Psoas muscle (tissue), 8 donors: ENCODE data around the gene HTT. TPM values are rescaled to one million over a fixed set of nuclear protein-coding genes. Genes with fewer than 3 reads are reported as not detected.
"Not testable (repeated sequence)": the region's sequence is repeated elsewhere in the genome, so short reads cannot be mapped to it uniquely, and the experiment has no call there.

Experiments
- ATAC-seq, 4 donors: fragments of 200-7000 bp; cut with Tn5 transposase; one replicate each; pipeline ENCODE4 v1.9.1; 2020; ENCODE audit warnings: moderate library complexity in 3 of 4, mild to moderate bottlenecking in 2 of 4
- DNase-seq, 2 donors: peaks; one replicate each; pipeline ENCODE4 v3.0.0-alpha.2; 2020
- H3K27ac ChIP-seq: fragments of 200-600 bp; one replicate; pipeline ENCODE4 v1.8.0; 2022
- H3K27me3 ChIP-seq, 3 donors: fragments of 200-600 bp in 1 of 3; one replicate each; pipeline versions ENCODE4 v1.6.1 to v1.8.0; 2013 to 2022; ENCODE audit warnings: low read length in 2 of 3, mild to moderate bottlenecking in 2 of 3, moderate library complexity in 1 of 3; ENCODE audit not compliant: insufficient read depth in 3 of 3
- H3K36me3 ChIP-seq, 2 donors: fragments of 200-600 bp in 1 of 2; one replicate each; pipeline versions ENCODE4 v1.6.1 to v1.8.0; 2013 to 2022; ENCODE audit warnings: low read depth in 1 of 2, mild to moderate bottlenecking in 1 of 2, moderate library complexity in 1 of 2; ENCODE audit not compliant: insufficient read depth in 1 of 2
- H3K4me1 ChIP-seq: fragments of 200-600 bp; one replicate; pipeline ENCODE4 v1.8.0; 2022
- H3K4me3 ChIP-seq: fragments of 200-600 bp; one replicate; pipeline ENCODE4 v1.8.0; 2022; ENCODE audit warnings: mild to moderate bottlenecking
- H3K9me3 ChIP-seq: fragments of 200-600 bp; one replicate; pipeline ENCODE4 v1.8.0; 2022
- CTCF ChIP-seq: fragments of 200-600 bp; IDR thresholded peaks from one replicate; pipeline ENCODE4 v1.8.0; 2022; ENCODE audit warnings: antibody characterized with exemption
- WGBS, 3 donors: extraction: QIAGEN DNeasy Blood & Tissue Kit; methylation state at CpG; one replicate each; pipeline versions ENCODE4 v1.1.6 to v1.1.7; 2013; 5-methylcytosine and 5-hydroxymethylcytosine counted together
- intact Hi-C, 2 donors: fragments of 100-400 bp; cut with DNase I; formaldehyde crosslinking; loops; one replicate each; pipeline versions ENCODE4 v1.11.0 to v1.14.2; 2022
- polyA plus RNA-seq, 3 donors: library from polyadenylated mRNA; stranded (reverse); fragments of 200-250 nt; gene quantifications; one replicate each; pipeline ENCODE4 v1.2.3, GENCODE V29; 2013
- total RNA-seq, 4 donors: library from RNA; stranded (reverse); fragmentation: NEBNext Ultra II Directional in 2 of 4; extraction: Animal tissue kit (Norgen Biotek cat#: 25700) in 2 of 4; gene quantifications; one replicate each; pipeline versions ENCODE4 v1.2.1 to v1.2.4, GENCODE V29; 2021 to 2023
- donor health status: healthy with polysubstance abuse.
- donor health status: DM: no; HTN: no; CAD: no; lungs with moderate emphysema.
- donor health status: Bipolar disorder and iron deficiency.
- donor health status: healthy.
- donor health status: DM: yes; HTN: yes; CAD: no.
- donor health status: DM: no; HTN: no; CAD: no.
- donor health status: DM: no; HTN: no; CAD: no.
- donor health status: DM: yes; HTN: yes; CAD: no.

Gene HTT
- total and polyA plus RNA-seq, 7 donors, result 6.7 to 39.9 (median 29.6) TPM

- Histone ChIP-seq H3K9me3 (no peaks in the 10 kb centered on the region), H3K4me3 (no peak overlapping the region), H3K27me3 (no peaks in the 10 kb centered on the region), H3K27ac (no peak overlapping the region), H3K36me3 (peaks cover 0 to 29% of the 10 kb centered on the region in 2 donors), H3K4me1 (peaks cover 4% of the 10 kb centered on the region)
- no peak for ATAC-seq
- no peak for TF ChIP-seq CTCF
- no peak for DNase-seq
- intact Hi-C loops, result no loop called here
- WGBS, 3 donors, result 93 to 95% (median 94%) methylated on average over 10 of the region's 10 CpGs
Observed at GRCh38 chr4:3085948-3086670, 11.6 kb downstream of the HTT start.

DNA sequence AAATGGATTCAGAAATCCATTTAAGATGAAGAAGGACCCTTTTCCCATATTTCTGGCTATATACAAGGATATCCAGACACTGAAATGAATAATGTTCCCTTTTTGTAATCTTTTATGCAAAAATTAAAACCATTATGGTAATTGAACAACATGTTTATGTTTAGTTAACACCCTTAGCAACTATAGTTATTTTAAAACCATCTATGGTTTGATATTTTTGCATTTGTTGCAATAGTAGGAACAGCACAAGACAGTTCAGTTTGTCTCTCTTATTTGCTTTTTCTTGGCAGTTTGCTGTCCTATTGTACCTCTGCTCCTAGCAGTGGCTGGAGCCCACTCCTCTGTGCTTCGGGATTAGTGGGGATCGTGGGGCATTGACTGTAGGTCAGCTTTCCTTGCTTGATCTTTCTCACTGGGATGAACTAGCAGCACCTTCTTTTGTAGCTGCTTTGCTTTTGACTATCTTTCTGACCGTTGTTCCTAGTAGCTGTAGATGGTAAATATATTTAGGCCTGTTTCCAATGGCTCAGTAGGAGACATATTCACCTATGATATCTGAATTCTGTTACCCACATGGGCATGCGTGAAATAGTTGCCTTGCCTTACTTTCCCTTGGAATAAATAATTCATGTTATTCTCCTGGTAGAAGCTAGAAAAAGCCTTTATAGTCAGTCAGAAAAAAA lies 12.8 kb downstream of the HTT start:
- Histone ChIP-seq H3K36me3 (peaks cover 0 to 29% of the 10 kb centered on the region in 2 donors), H3K4me3 (no peak overlapping the region), H3K9me3 (no peaks in the 10 kb centered on the region), H3K27ac (no peak overlapping the region), H3K4me1 (no peaks in the 10 kb centered on the region), H3K27me3 (no peaks in the 10 kb centered on the region)
- no peak for ATAC-seq
- no peak for TF ChIP-seq CTCF
- DNase-seq, result no peak
- intact Hi-C loops, result no loop called here
- WGBS, 3 donors, result 85 to 89% (median 88%) methylated on average over 4 of the region's 4 CpGs

DNA sequence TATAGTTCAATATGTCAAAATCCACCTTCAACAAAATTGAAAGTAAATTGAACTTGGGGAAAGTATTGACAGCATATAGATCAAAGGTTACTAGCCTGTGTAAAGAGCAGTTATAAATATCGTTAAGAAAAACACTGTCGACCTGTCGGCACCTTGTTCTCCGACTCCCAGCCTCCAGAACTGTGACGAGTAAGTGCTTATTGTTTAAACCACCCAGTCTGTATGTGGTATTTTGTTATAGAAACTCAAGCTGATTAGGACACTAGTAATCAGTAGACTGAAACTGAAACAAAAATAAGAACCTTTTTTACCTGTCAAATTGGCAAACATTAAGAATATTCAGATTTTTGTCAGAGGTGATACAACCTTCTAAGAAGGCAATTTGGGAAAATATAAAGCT lies 17.0 kb downstream of the HTT start:
- Histone ChIP-seq H3K36me3 (peaks cover 0 to 40% of the 10 kb centered on the region in 2 donors), H3K4me3 (no peak overlapping the region), H3K9me3 (no peaks in the 10 kb centered on the region), H3K27me3 (no peaks in the 10 kb centered on the region), H3K4me1 (no peaks in the 10 kb centered on the region), H3K27ac (no peak overlapping the region)
- ATAC-seq, result no peak
- DNase-seq, result no peak
- 71 to 73% (median 73%) methylated on average over 5 of the region's 5 CpGs for WGBS, 3 donors
- intact Hi-C loops, result no loop called here
- TF ChIP-seq CTCF, result no peak

DNA sequence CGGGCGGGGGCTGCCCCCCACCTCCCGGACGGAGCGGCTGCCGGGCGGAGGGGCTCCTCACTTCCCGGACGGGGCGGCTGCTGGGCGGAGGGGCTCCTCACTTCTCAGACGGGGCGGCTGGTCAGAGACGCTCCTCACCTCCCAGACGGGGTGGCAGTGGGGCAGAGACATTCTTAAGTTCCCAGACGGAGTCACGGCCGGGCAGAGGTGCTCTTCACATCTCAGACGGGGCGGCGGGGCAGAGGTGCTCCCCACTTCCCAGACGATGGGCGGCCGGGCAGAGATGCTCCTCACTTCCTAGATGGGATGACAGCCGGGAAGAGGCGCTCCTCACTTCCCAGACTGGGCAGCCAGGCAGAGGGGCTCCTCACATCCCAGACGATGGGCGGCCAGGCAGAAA lies 20.2 kb downstream of the HTT start:
- H3K27me3 ChIP-seq, DNase-seq, H3K4me1 ChIP-seq, H3K9me3 ChIP-seq, intact Hi-C loops, ATAC-seq, H3K4me3 ChIP-seq, H3K27ac ChIP-seq: not testable (repeated sequence)
- WGBS, 3 donors, result 93 to 98% (median 97%) methylated on average over 19 to 28 of the region's 28 CpGs
- peaks cover 0 to 24% of the 10 kb centered on the region in 2 donors for H3K36me3 ChIP-seq

GRCh38 chr4:3096202-3096601 lies 21.7 kb downstream of the HTT start:
- DNase-seq (no peak), ATAC-seq (no peak)
- Histone ChIP-seq H3K4me1 (no peaks in the 10 kb centered on the region), H3K36me3 (peaks cover 0 to 37% of the 10 kb centered on the region in 2 donors), H3K9me3 (no peaks in the 10 kb centered on the region), H3K4me3 (no peak overlapping the region), H3K27ac (no peak overlapping the region), H3K27me3 (no peaks in the 10 kb centered on the region)
- WGBS, 3 donors, result 91 to 93% (median 91%) methylated on average over 3 of the region's 3 CpGs
- TF ChIP-seq CTCF, result no peak
- intact Hi-C loops, result no loop called here
